Ovary (tissue), 9 donors: ENCODE measurements around the gene RHPN2. TPM values are rescaled to one million over a fixed set of nuclear protein-coding genes. Genes with fewer than 3 reads are reported as not detected.

ENCODE experiments used
- DNase-seq, 5 donors: peaks; one replicate each; pipeline ENCODE4 v3.0.0-alpha.2; 2019 to 2020
- H3K27ac ChIP-seq, 2 donors: fragments of 200-600 bp; one replicate each; pipeline versions ENCODE4 v1.5.1 to v1.8.0; 2019 to 2022
- H3K27me3 ChIP-seq: fragments of 200-600 bp; one replicate; pipeline ENCODE4 v1.8.0; 2022
- H3K36me3 ChIP-seq: fragments of 200-600 bp; sonication (generic); one replicate; pipeline ENCODE4 v1.5.1; 2019
- H3K4me1 ChIP-seq: one replicate; pipeline ENCODE4 v1.8.1; 2013; ENCODE audit warnings: mild to moderate bottlenecking, moderate library complexity; ENCODE audit not compliant: insufficient read depth
- H3K4me3 ChIP-seq: fragments of 200-600 bp; sonication (generic); one replicate; pipeline ENCODE4 v1.5.1; 2017
- H3K9me3 ChIP-seq, 2 donors: fragments of 200-600 bp in 1 of 2; sonication (generic) in 1 of 2; one replicate each; pipeline versions ENCODE4 v1.5.1 to v1.8.1; 2013 to 2019; ENCODE audit warnings: mild to moderate bottlenecking in 1 of 2, moderate library complexity in 1 of 2
- EP300 ChIP-seq: sonication (generic); formaldehyde crosslinking; IDR thresholded peaks from one replicate; pipeline ENCODE4 v1.6.1; 2017; ENCODE audit warnings: antibody characterized with exemption
- POLR2A ChIP-seq: fragments of 450-650 bp; IDR thresholded peaks from one replicate; pipeline ENCODE4 v1.6.1; 2017; ENCODE audit warnings: antibody characterized with exemption, mild to moderate bottlenecking, moderate library complexity
- WGBS, 3 donors: extraction: QIAGEN DNeasy Blood & Tissue Kit in 1 of 3; methylation state at CpG; one replicate each; pipeline versions ENCODE4 v1.1.5 to v1.1.7; 2013 to 2017; 5-methylcytosine and 5-hydroxymethylcytosine counted together
- intact Hi-C, 4 donors: fragments of 100-400 bp; cut with DNase I; formaldehyde crosslinking; loops; one replicate each; pipeline versions ENCODE4 v1.11.0 to v1.15.1; 2022 to 2023
- polyA plus RNA-seq, 2 donors: library from polyadenylated mRNA; stranded (reverse); fragments of 200-250 nt in 1 of 2; fragments of 350-450 nt in 1 of 2; fragmentation: Illumina TruSeq in 1 of 2; extraction: RNeasy Lipid Tissue Mini Kit (QIAGEN cat#74804) in 1 of 2; gene quantifications; one replicate each; pipeline ENCODE4 v1.2.3, GENCODE V29; 2013 to 2014
- total RNA-seq, 7 donors: library from RNA; depleted of rRNA in 2 of 7; stranded (reverse); fragments of >200 nt in 2 of 7; fragmentation: NEBNext Ultra II Directional in 3 of 7; extraction: Animal tissue kit (Norgen Biotek cat#: 25700) in 3 of 7; gene quantifications; one replicate each; pipeline versions ENCODE4 v1.1.0 to v1.2.4, GENCODE V29; 2016 to 2023
- TF ChIP-seq, protein P1 (sequence below), 3 donors: fragments of 450-650 bp in 2 of 3; fragments of 200-600 bp in 1 of 3; IDR thresholded peaks; one replicate each; pipeline versions ENCODE4 v1.5.1 to v1.8.0; 2016 to 2022; ENCODE audit warnings: antibody characterized with exemption in 3 of 3, mild to moderate bottlenecking in 1 of 3
- donor health status: DM: no; HTN: no; CAD: no; lungs with moderate emphysema.
- donor health status: DM: no; HTN: no; CAD: no.
- donor health status: Bipolar disorder and iron deficiency.
- donor health status: DM: yes; HTN: yes; CAD: no.
- donor health status: DM: no; HTN: no; CAD: no.
- donor health status: DM: yes; HTN: yes; CAD: no.

Gene RHPN2
- total and polyA plus RNA-seq, 9 donors = 1.3 to 47.9 (median 3.8) TPM

DNA sequence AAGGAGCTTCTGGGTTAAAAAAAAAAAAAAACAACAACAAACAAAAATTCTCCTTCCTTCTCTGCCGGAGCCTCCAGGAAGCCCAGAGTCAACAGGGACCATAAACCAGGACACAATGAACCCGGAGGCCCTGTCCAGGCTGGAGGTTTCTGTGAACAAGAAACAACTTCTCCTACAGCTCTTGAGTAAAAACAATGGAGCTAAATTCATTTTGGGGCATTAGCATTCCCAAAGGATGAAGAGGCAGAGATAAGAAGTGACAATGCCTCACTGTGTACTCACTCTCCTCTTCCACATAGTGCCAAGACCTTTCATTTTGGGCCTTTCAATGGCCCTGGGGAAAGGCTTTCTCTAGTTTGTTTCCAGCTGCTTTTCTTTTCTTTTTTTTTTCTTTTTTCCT, 9.0 kb downstream of the RHPN2 start:
- no peak overlapping the region for H3K27ac ChIP-seq
- WGBS, 3 donors = 23 to 38% (median 28%) methylated on average over 2 of the region's 2 CpGs

DNA sequence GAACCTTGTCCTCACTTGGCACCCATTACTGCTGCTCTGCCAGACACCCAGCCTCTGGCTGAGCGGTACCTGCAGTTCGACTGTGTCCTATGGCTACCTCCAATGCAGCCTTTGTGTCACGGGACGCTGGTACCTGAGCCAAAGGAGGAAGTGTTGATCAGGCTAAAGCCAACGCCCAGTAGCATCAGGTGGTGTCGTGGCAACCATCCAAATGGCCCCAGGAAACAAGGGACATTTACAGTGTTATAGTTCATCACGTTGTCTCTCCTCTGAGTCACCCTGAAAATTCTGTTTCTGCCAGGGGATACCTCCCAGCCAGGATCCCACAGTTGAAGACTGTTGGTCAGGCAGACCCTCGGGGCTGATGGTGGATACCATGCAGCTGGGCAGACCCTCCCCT, 10.1 kb downstream of the RHPN2 start:
- no peak overlapping the region for H3K4me3 ChIP-seq
- H3K36me3 ChIP-seq = no peaks in the 10 kb centered on the region
- TF ChIP-seq EP300 = no peak
- intact Hi-C loops = no loop called here
- no peaks in the 10 kb centered on the region for H3K27me3 ChIP-seq
- no peaks in the 10 kb centered on the region for H3K9me3 ChIP-seq
- H3K27ac ChIP-seq = no peak overlapping the region
- DNase-seq = no peak
- H3K4me1 ChIP-seq = no peaks in the 10 kb centered on the region
- 75 to 86% (median 82%) methylated on average over 8 of the region's 8 CpGs for WGBS, 3 donors

More for the DNA sequence above, 9.0 kb downstream of the RHPN2 start:
- no peaks in the 10 kb centered on the region for H3K4me1 ChIP-seq
- TF ChIP-seq POLR2A (no peak), EP300 (no peak)
- TF ChIP-seq, protein P1, sequence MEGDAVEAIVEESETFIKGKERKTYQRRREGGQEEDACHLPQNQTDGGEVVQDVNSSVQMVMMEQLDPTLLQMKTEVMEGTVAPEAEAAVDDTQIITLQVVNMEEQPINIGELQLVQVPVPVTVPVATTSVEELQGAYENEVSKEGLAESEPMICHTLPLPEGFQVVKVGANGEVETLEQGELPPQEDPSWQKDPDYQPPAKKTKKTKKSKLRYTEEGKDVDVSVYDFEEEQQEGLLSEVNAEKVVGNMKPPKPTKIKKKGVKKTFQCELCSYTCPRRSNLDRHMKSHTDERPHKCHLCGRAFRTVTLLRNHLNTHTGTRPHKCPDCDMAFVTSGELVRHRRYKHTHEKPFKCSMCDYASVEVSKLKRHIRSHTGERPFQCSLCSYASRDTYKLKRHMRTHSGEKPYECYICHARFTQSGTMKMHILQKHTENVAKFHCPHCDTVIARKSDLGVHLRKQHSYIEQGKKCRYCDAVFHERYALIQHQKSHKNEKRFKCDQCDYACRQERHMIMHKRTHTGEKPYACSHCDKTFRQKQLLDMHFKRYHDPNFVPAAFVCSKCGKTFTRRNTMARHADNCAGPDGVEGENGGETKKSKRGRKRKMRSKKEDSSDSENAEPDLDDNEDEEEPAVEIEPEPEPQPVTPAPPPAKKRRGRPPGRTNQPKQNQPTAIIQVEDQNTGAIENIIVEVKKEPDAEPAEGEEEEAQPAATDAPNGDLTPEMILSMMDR (IDR thresholded peaks at IDR 0.05) = no peak
- no peak overlapping the region for H3K4me3 ChIP-seq
- no peak for DNase-seq
- no peaks in the 10 kb centered on the region for H3K9me3 ChIP-seq
- intact Hi-C loops = no loop called here
- H3K36me3 ChIP-seq = no peaks in the 10 kb centered on the region
- no peaks in the 10 kb centered on the region for H3K27me3 ChIP-seq

DNA sequence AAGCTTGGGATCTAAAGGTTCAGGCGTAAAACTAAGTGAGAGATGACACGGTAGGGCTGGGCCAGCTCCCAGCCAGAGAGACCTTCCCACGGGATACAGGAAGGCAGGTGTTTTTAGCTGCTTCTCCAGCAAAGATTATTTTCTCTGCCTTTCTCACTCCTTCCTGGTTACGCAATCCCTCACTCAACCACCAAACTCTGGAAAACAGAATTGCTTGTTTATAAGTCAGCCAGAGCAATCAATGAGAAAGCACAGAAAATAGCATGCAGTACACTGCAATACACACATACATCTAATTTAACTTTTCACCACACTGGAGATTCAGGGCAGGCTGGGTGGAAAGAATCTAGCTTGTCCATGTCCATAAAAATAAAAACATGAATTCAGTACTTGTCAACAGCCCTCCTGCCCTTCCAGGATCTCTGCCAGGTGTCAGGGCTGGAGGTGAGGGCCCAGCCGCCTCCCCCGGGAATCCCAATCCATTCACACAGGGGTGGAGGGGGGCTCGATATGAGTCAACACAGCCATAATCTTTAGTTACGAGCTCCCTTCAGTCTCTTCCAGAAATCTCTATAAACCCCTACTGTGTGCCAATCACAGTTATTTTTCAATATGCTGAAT, 12.2 kb downstream of the RHPN2 start:
- intact Hi-C loops = no loop called here
- 31 to 36% (median 35%) methylated on average over 8 of the region's 8 CpGs for WGBS, 3 donors
- TF ChIP-seq, protein P1 (IDR thresholded peaks at IDR 0.05) = no peak
- TF ChIP-seq EP300 = no peak
- Histone ChIP-seq H3K4me1 (no peaks in the 10 kb centered on the region), H3K9me3 (no peaks in the 10 kb centered on the region), H3K36me3 (no peaks in the 10 kb centered on the region), H3K27me3 (no peaks in the 10 kb centered on the region), H3K4me3 (no peak overlapping the region), H3K27ac (no peak overlapping the region)
- peak in 3 of 5 donors; percentile 25 to 34 (median 29) for DNase-seq

DNA sequence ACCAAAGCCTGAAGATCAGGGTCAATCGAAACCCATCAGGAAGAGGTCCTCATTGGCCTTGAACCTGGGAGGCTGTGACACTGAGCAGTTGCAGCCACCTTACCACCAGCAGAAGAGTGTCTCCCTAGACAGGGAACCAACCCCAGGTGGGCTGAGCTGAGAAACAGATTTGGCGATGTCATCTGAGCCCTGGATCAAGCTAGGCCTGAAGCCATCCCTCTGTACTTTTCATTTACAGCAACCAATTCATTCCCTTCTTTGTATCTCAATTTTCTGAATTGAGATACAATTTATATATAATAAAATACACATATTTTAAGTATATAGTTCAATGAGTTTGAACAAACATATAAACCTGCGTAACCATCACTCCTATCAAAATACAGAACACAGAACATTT, 14.6 kb downstream of the RHPN2 start:
- intact Hi-C loops = no loop called here
- no peaks in the 10 kb centered on the region for H3K4me1 ChIP-seq
- no peaks in the 10 kb centered on the region for H3K9me3 ChIP-seq
- H3K27me3 ChIP-seq = no peaks in the 10 kb centered on the region
- WGBS, 3 donors = 96 to 98% (median 97%) methylated on average over 3 of the region's 3 CpGs
- no peaks in the 10 kb centered on the region for H3K36me3 ChIP-seq
- DNase-seq = no peak
- no peak overlapping the region for H3K4me3 ChIP-seq
- no peak overlapping the region for H3K27ac ChIP-seq
- TF ChIP-seq POLR2A (no peak), EP300 (no peak)
- TF ChIP-seq, protein P1 (IDR thresholded peaks at IDR 0.05) = no peak

DNA sequence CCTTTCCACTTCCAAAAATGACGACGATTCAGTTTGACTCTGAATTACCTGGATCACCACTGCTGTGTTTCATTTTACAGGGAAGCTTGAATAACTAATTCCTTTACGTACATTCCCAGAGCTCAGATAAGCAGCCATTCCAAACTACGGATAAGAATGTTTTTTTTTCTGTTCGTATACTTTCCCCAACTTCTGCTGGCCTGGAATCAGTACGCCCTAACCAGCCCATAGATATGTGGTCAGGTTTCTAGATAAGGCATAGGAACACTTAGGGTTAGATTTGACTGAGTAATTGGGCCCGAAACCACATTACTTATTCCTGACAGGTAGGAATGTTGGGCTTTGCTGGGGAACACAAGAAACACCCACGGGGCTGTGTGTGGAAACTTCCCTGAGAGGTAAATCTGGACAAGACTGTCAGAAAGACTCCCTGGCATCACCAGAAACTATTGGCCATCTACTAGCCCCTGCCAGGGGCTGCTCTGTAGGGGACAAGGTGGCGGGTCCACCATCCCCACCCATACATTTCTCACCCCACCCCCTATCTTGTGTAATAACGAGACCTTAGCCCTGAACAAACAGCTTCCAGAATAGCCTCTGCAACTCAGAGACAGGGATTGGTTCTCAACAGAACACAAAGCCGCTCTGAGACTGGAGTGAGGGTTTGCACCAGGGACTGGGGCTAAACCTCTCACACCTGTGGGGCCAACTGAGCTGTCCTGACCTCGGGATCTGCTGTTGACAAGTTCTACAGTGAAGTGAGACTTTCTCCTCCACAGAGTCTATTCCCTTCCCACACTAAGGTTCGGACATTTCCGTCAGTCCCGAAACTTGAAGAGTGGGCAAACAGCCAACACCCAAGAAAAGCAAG, 15.6 kb downstream of the RHPN2 start:
- Histone ChIP-seq H3K27ac (no peak overlapping the region), H3K27me3 (no peaks in the 10 kb centered on the region), H3K4me3 (no peak overlapping the region), H3K9me3 (no peaks in the 10 kb centered on the region), H3K4me1 (no peaks in the 10 kb centered on the region), H3K36me3 (no peaks in the 10 kb centered on the region)
- TF ChIP-seq POLR2A (no peak), EP300 (no peak)
- TF ChIP-seq, protein P1 (IDR thresholded peaks at IDR 0.05) = no peak
- no peak for DNase-seq
- WGBS, 3 donors = 61 to 66% (median 62%) methylated on average over 15 of the region's 15 CpGs
- intact Hi-C loops = no loop called here
